SK-N-SH (cell line): ENCODE results near the gene NFKBIA. TPM values are rescaled to one million over a fixed set of nuclear protein-coding genes. Genes with fewer than 3 reads are reported as not detected.

Experiments used
- CTCF ChIA-PET: fragments of 300-600, 350-600 bp; formaldehyde crosslinking; extraction: SDS; loops from one replicate; lab custom pipeline; 2021; lab: Yijun Ruan, JAX
- POLR2A ChIA-PET: fragments of 350-600 bp; sonication (Branson Sonifier 250); formaldehyde crosslinking; extraction: SDS; loops from one replicate; lab custom pipeline; 2020; ENCODE audit warnings: antibody characterized with exemption, inconsistent platforms; lab: Yijun Ruan, JAX
- DNase-seq: peaks from one replicate; pipeline ENCODE4 v3.0.0; 2012
- H2AFZ ChIP-seq: fragments of 200-600 bp; sonication (generic); 2 replicates; pipeline ENCODE4 v1.8.1; 2016; ENCODE audit warnings: antibody characterized with exemption, mild to moderate bottlenecking, low read depth
- H3F3A ChIP-seq: fragments of 200-600 bp; sonication (generic); replicated peaks from 2 replicates; pipeline ENCODE3; 2016; ENCODE audit warnings: antibody characterized with exemption, mild to moderate bottlenecking; ENCODE audit not compliant: insufficient read depth
- H3K27ac ChIP-seq, 2 experiments: fragments of 200-500 bp in 1 of 2; fragments of 200-600 bp in 1 of 2; sonication (Bioruptor generic) in 1 of 2; sonication (generic), shearing (Covaris generic) in 1 of 2; 2 replicates each; pipeline versions ENCODE4 v1.5.1 to v1.6.1; 2014 to 2016; ENCODE audit warnings: low read depth in 2 of 2, inconsistent platforms in 1 of 2, low read length in 1 of 2, mild to moderate bottlenecking in 1 of 2, mixed read lengths in 1 of 2
- H3K27me3 ChIP-seq: fragments of 200-600 bp; sonication (generic), shearing (Covaris generic); 2 replicates; pipeline ENCODE4 v1.6.1; 2016; ENCODE audit warnings: mixed run types; ENCODE audit not compliant: insufficient read depth
- H3K36me3 ChIP-seq, 2 experiments: fragments of 200-500 bp in 1 of 2; fragments of 200-600 bp in 1 of 2; sonication (Bioruptor generic) in 1 of 2; sonication (generic) in 1 of 2; replicated peaks in 1 of 2; 2 replicates each; pipeline versions ENCODE3 to v1.5.1; 2014 to 2016; ENCODE audit warnings: low read length in 1 of 2, mild to moderate bottlenecking in 1 of 2; ENCODE audit not compliant: insufficient read depth in 2 of 2, control insufficient read depth in 1 of 2
- H3K4me1 ChIP-seq, 2 experiments: fragments of 200-500 bp in 1 of 2; fragments of 200-600 bp in 1 of 2; sonication (Bioruptor generic) in 1 of 2; sonication (generic), shearing (Covaris generic) in 1 of 2; 2 replicates each; pipeline versions ENCODE4 v1.5.1 to v1.6.1; 2014 to 2016; ENCODE audit warnings: low read depth in 1 of 2, low read length in 1 of 2, mixed run types in 1 of 2; ENCODE audit not compliant: insufficient read depth in 2 of 2, control insufficient read depth in 1 of 2
- H3K4me2 ChIP-seq: fragments of 200-600 bp; sonication (generic), shearing (Covaris generic); 2 replicates; pipeline ENCODE4 v1.6.1; 2017; ENCODE audit warnings: mixed run types
- H3K4me3 ChIP-seq, 2 experiments: fragments of 200-500 bp in 1 of 2; fragments of 200-600 bp in 1 of 2; sonication (Bioruptor generic) in 1 of 2; sonication (generic), shearing (Covaris generic) in 1 of 2; 2 replicates each; pipeline versions ENCODE4 v1.5.1 to v1.8.1; 2014 to 2016; ENCODE audit warnings: low read depth in 2 of 2, inconsistent platforms in 1 of 2, low read length in 1 of 2, mild to moderate bottlenecking in 1 of 2, mixed read lengths in 1 of 2, moderate library complexity in 1 of 2
- H3K79me2 ChIP-seq: fragments of 200-600 bp; sonication (generic); 2 replicates; pipeline ENCODE4 v1.8.1; 2017; ENCODE audit warnings: mild to moderate bottlenecking; ENCODE audit not compliant: insufficient read depth
- H3K9ac ChIP-seq: fragments of 200-600 bp; sonication (generic); 2 replicates; pipeline ENCODE4 v1.6.1; 2017; ENCODE audit warnings: mixed run types
- H3K9me2 ChIP-seq: fragments of 200-600 bp; sonication (generic); 2 replicates; pipeline ENCODE4 v1.6.1; 2017; ENCODE audit warnings: mixed run types
- H3K9me3 ChIP-seq: fragments of 200-600 bp; sonication (generic); 2 replicates; pipeline ENCODE4 v1.6.1; 2017; ENCODE audit warnings: mixed run types, mild to moderate bottlenecking, moderate library complexity
- H4K20me1 ChIP-seq: fragments of 200-600 bp; sonication (generic); 2 replicates; pipeline ENCODE4 v1.6.1; 2017; ENCODE audit warnings: mild to moderate bottlenecking, mixed run types; ENCODE audit not compliant: insufficient read depth
- ELF1 ChIP-seq: IDR thresholded peaks from 2 replicates; pipeline ENCODE4 v1.4.0; 2012
- EP300 ChIP-seq, 2 experiments: IDR thresholded peaks; 2 replicates each; pipeline versions ENCODE4 v1.4.0 to v1.6.1; 2012; ENCODE audit warnings: borderline replicate concordance in 1 of 2, low read depth in 1 of 2, low read length in 1 of 2
- FOSL2 ChIP-seq: IDR thresholded peaks from 2 replicates; pipeline ENCODE4 v1.4.0; 2012; ENCODE audit warnings: low read depth, mild to moderate bottlenecking, moderate library complexity, borderline replicate concordance
- FOXJ3 ChIP-seq: sonication (generic); formaldehyde crosslinking; IDR thresholded peaks from 2 replicates; pipeline ENCODE4 v1.5.1; 2020; ENCODE audit warnings: mild to moderate bottlenecking, missing genetic modification reagents
- GABPA ChIP-seq: IDR thresholded peaks from 2 replicates; pipeline ENCODE4 v1.4.0; 2012; ENCODE audit warnings: low read depth, mild to moderate bottlenecking
- GATA2 ChIP-seq: sonication (generic); formaldehyde crosslinking; IDR thresholded peaks from 2 replicates; pipeline ENCODE4 v1.5.0; 2020; ENCODE audit warnings: mild to moderate bottlenecking, missing genetic modification reagents
- JUND ChIP-seq: IDR thresholded peaks from 2 replicates; pipeline ENCODE4 v1.4.0; 2012
- NFIC ChIP-seq: IDR thresholded peaks from 2 replicates; pipeline ENCODE4 v1.4.0; 2012; ENCODE audit warnings: borderline replicate concordance
- POLR2AphosphoS5 ChIP-seq: IDR thresholded peaks from 2 replicates; pipeline ENCODE4 v1.6.1; 2012; ENCODE audit warnings: low read depth, low read length
- RAD21 ChIP-seq: IDR thresholded peaks from 2 replicates; pipeline ENCODE4 v1.6.1; 2012; ENCODE audit warnings: mild to moderate bottlenecking, low read length
- RFX5 ChIP-seq: IDR thresholded peaks from 2 replicates; pipeline ENCODE4 v1.6.1; 2012; ENCODE audit warnings: mild to moderate bottlenecking, improper control_type of control experiment, low read length
- RXRA ChIP-seq: IDR thresholded peaks from 2 replicates; pipeline ENCODE4 v1.4.0; 2012; ENCODE audit warnings: low read depth, mild to moderate bottlenecking, borderline replicate concordance
- SIN3A ChIP-seq: IDR thresholded peaks from 2 replicates; pipeline ENCODE4 v1.6.1; 2012; ENCODE audit warnings: low read depth, mild to moderate bottlenecking, low read length, moderate library complexity, borderline replicate concordance
- TAF1 ChIP-seq: IDR thresholded peaks from 2 replicates; pipeline ENCODE4 v1.6.1; 2012; ENCODE audit warnings: low read depth, mild to moderate bottlenecking, low read length, moderate library complexity, borderline replicate concordance
- TCF12 ChIP-seq: IDR thresholded peaks from 2 replicates; pipeline ENCODE4 v1.4.0; 2012
- YY1 ChIP-seq: IDR thresholded peaks from 2 replicates; pipeline ENCODE4 v1.4.0; 2012; ENCODE audit warnings: low read depth, mild to moderate bottlenecking
- WGBS: methylation state at CpG from one replicate; pipeline ENCODE4 v1.1.6; 2017; ENCODE audit warnings: low lambda C conversion rate; 5-methylcytosine and 5-hydroxymethylcytosine counted together
- polyA plus RNA-seq, 3 experiments: library from polyadenylated mRNA; depleted of rRNA; stranded (reverse); fragments of >200 nt; gene quantifications; 2 replicates each; pipeline ENCODE4 v1.2.3, GENCODE V29; 2012
- TF ChIP-seq, protein P1 (sequence below): IDR thresholded peaks from 2 replicates; pipeline ENCODE4; 2012
- TF ChIP-seq, protein P2 (sequence below): IDR thresholded peaks from 2 replicates; pipeline ENCODE4 v1.4.0; 2012; ENCODE audit warnings: low read depth, borderline replicate concordance
- TF ChIP-seq, protein P3 (sequence below): fragments of 150-350 bp; IDR thresholded peaks from 2 replicates; pipeline ENCODE4 v1.6.1; 2017; ENCODE audit warnings: antibody characterized with exemption, low read length, low read depth, borderline replicate concordance

Gene NFKBIA
- polyA plus RNA-seq, 1 of the 3 experiments (the other 2 are of a cell fraction) = 56.7 TPM

DNA sequence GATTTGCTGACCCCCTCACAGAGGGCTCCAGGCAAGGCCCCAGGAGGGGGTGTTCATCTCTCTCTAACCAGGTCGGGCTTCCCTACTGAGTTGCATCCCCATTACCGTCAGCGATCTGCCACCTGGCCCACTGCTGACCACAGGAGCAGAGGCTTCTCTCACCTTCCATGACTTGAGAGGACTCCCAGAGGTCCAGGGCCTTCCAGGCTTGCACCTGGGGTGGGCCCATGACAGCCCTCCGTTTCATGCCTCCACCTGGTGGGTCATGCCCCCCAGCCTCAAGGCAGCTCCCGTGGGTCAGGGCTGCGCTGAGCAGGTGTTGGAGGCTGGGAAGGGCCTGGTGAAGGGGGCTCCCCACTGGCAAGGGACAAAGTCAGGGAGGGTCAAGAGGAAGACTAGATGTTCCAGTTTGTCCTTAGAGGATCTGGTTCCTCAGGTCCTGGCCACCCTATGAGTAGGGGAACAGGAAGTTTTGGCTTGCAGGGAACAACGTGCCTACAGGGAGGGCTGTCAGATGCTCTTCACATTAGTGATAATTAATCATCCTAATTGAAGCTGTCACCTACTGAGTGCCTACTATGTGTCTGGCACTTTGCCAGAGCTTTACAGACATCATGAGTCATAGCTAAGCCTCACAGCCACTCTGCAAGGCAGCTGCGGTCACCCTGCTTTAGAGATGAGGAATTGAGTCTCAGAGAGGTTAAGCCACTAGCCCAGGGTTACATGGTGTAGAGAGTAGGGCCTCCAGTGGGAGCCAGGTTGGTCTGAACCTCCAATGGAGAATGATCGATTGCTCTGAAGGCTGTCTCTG lies 13.8 kb downstream of the NFKBIA start:
- H3K9me2 ChIP-seq = no peaks in the 10 kb centered on the region
- no peak overlapping the region for H3K27ac ChIP-seq
- no peak overlapping the region for H3K4me3 ChIP-seq
- TF ChIP-seq RXRA = no peak
- TF ChIP-seq ELF1 = no peak
- TF ChIP-seq GABPA = no peak
- TF ChIP-seq NFIC = peak; percentile 67
- TF ChIP-seq RAD21 = no peak
- TF ChIP-seq, protein P1, sequence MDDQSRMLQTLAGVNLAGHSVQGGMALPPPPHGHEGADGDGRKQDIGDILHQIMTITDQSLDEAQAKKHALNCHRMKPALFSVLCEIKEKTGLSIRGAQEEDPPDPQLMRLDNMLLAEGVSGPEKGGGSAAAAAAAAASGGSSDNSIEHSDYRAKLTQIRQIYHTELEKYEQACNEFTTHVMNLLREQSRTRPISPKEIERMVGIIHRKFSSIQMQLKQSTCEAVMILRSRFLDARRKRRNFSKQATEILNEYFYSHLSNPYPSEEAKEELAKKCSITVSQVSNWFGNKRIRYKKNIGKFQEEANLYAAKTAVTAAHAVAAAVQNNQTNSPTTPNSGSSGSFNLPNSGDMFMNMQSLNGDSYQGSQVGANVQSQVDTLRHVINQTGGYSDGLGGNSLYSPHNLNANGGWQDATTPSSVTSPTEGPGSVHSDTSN = peak; percentile 61
- no peak for TF ChIP-seq RFX5
- no peak for TF ChIP-seq TAF1
- no peak for TF ChIP-seq YY1
- no peak for TF ChIP-seq POLR2AphosphoS5
- no peak for TF ChIP-seq TCF12
- TF ChIP-seq FOXJ3 (CRISPR knock-in tag) = no peak
- peak; percentile 22; the same call in 1 of the 2 replicates for TF ChIP-seq FOSL2
- no peak for TF ChIP-seq JUND
- WGBS = 74% methylated on average over 8 of the region's 9 CpGs
- H4K20me1 ChIP-seq = no peaks in the 10 kb centered on the region
- H3K9ac ChIP-seq = no peak overlapping the region
- no peaks in the 10 kb centered on the region for H3K27me3 ChIP-seq
- H2AFZ ChIP-seq = no peak overlapping the region
- ChIA-PET CTCF (interaction anchor here (1.0 kb wide), 1 partner anchor 250 kb away, joined by 3 read pairs; no protein-coding TSS in a partner anchor), POLR2A (no interaction called here)
- no peaks in the 10 kb centered on the region for H3F3A ChIP-seq
- H3K4me1 ChIP-seq = peaks cover 1 to 9% of the 10 kb centered on the region in 2 experiments; a peak in 2 of 4 replicates
- no peaks in the 10 kb centered on the region for H3K36me3 ChIP-seq
- H3K4me2 ChIP-seq = no peak overlapping the region
- no peak for DNase-seq
- no peaks in the 10 kb centered on the region for H3K9me3 ChIP-seq
- no peaks in the 10 kb centered on the region for H3K79me2 ChIP-seq

DNA sequence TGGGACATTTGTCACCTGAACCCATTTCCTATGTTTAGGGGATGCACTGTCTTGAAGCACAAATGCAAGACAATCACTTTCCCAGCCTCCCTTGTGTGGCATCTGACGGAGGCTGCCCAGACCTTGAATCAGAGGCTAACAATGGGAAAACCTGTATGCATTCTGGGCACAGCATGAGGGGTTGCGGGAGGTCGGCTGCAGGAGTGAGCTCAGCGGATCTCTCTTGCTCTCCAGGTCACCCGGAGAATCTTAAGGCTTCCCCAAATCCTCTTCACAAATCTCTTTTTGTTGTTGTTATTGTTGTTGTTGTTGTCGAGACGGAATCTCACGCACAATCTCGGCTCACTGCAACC lies 15.3 kb downstream of the NFKBIA start:
- DNase-seq = no peak
- no peaks in the 10 kb centered on the region for H3K9me3 ChIP-seq
- H3K9me2 ChIP-seq = no peaks in the 10 kb centered on the region
- H4K20me1 ChIP-seq = no peaks in the 10 kb centered on the region
- H2AFZ ChIP-seq = no peak overlapping the region
- H3F3A ChIP-seq = no peaks in the 10 kb centered on the region
- no peaks in the 10 kb centered on the region for H3K79me2 ChIP-seq
- no peaks in the 10 kb centered on the region for H3K36me3 ChIP-seq
- no peak overlapping the region for H3K4me3 ChIP-seq
- WGBS = 98% methylated on average over 9 of the region's 9 CpGs
- POLR2A ChIA-PET = no interaction called here
- H3K4me1 ChIP-seq = peaks cover 15 to 23% of the 10 kb centered on the region in 2 experiments; a peak in 3 of 4 replicates
- CTCF ChIA-PET = no interaction called here
- TF ChIP-seq, protein P2, sequence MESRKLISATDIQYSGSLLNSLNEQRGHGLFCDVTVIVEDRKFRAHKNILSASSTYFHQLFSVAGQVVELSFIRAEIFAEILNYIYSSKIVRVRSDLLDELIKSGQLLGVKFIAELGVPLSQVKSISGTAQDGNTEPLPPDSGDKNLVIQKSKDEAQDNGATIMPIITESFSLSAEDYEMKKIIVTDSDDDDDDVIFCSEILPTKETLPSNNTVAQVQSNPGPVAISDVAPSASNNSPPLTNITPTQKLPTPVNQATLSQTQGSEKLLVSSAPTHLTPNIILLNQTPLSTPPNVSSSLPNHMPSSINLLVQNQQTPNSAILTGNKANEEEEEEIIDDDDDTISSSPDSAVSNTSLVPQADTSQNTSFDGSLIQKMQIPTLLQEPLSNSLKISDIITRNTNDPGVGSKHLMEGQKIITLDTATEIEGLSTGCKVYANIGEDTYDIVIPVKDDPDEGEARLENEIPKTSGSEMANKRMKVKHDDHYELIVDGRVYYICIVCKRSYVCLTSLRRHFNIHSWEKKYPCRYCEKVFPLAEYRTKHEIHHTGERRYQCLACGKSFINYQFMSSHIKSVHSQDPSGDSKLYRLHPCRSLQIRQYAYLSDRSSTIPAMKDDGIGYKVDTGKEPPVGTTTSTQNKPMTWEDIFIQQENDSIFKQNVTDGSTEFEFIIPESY = no peak
- no peak for TF ChIP-seq SIN3A
- TF ChIP-seq, protein P3, sequence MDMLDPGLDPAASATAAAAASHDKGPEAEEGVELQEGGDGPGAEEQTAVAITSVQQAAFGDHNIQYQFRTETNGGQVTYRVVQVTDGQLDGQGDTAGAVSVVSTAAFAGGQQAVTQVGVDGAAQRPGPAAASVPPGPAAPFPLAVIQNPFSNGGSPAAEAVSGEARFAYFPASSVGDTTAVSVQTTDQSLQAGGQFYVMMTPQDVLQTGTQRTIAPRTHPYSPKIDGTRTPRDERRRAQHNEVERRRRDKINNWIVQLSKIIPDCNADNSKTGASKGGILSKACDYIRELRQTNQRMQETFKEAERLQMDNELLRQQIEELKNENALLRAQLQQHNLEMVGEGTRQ = no peak
- no peak for TF ChIP-seq ELF1
- no peak for TF ChIP-seq GATA2 (CRISPR knock-in tag)
- TF ChIP-seq TAF1 = no peak
- no peak for TF ChIP-seq EP300 (IDR thresholded peaks at IDR 0.05; ENCODE audit: borderline replicate concordance in 1 of 2, low read depth in 1 of 2, low read length in 1 of 2)
- TF ChIP-seq, all 33 proteins: peak for 0
- Histone ChIP-seq H3K9ac (no peak overlapping the region), H3K4me2 (no peak overlapping the region), H3K27me3 (no peaks in the 10 kb centered on the region), H3K27ac (no peak overlapping the region)
